OCI-LY3 (cell line): ENCODE results near the gene TRANK1.
A peak's percentile ranks its signal among the peaks of the same experiment; 100 is the strongest.
"Not testable (repeated sequence)": the region's sequence is repeated elsewhere in the genome, so short reads cannot be mapped to it uniquely, and the experiment has no call there.

Source experiments
- H2AFZ ChIP-seq: fragments of 200-600, 300-600 bp; shearing (Covaris generic); 2 replicates; pipeline ENCODE4 v1.6.0; 2014; ENCODE audit warnings: antibody characterized with exemption, low read depth, low read length
- H3K27ac ChIP-seq: fragments of 200-600, 300-600 bp; sonication (generic); 2 replicates; pipeline ENCODE4 v1.5.1; 2014; ENCODE audit warnings: mild to moderate bottlenecking, low read length, moderate library complexity, mixed read lengths
- H3K27me3 ChIP-seq: fragments of 200-600, 300-600 bp; sonication (generic); 2 replicates; pipeline ENCODE4 v1.6.1; 2014; ENCODE audit warnings: low read depth, low read length, mixed read lengths
- H3K36me3 ChIP-seq: fragments of 200-600, 300-600 bp; sonication (generic); replicated peaks from 2 replicates; pipeline ENCODE3; 2014; ENCODE audit warnings: low read depth, low read length, mixed read lengths
- H3K4me1 ChIP-seq: fragments of 300-600, 200-600 bp; sonication (generic); 2 replicates; pipeline ENCODE4 v1.6.1; 2014; ENCODE audit warnings: low read length, mixed read lengths
- H3K4me2 ChIP-seq: fragments of 200-600, 300-600 bp; sonication (generic); 2 replicates; pipeline ENCODE4 v1.6.1; 2014; ENCODE audit warnings: low read length, mixed read lengths
- H3K4me3 ChIP-seq: fragments of 300-600, 200-600 bp; sonication (generic); 2 replicates; pipeline ENCODE4 v1.5.1; 2014; ENCODE audit warnings: antibody characterized with exemption, mild to moderate bottlenecking, low read length, moderate library complexity
- H3K79me2 ChIP-seq: fragments of 300-600, 200-600 bp; shearing (Covaris generic); 2 replicates; pipeline ENCODE4 v1.6.1; 2014; ENCODE audit warnings: mild to moderate bottlenecking, low read length, mixed read lengths
- H3K9ac ChIP-seq: fragments of 300-600, 200-600 bp; shearing (Covaris generic); 2 replicates; pipeline ENCODE4 v1.6.0; 2014; ENCODE audit warnings: mild to moderate bottlenecking, low read length, moderate library complexity
- H3K9me3 ChIP-seq: fragments of 200-600, 300-600 bp; shearing (Covaris generic); 2 replicates; pipeline ENCODE4 v1.6.1; 2014; ENCODE audit warnings: low read length, mixed read lengths; ENCODE audit not compliant: insufficient read depth
- H4K20me1 ChIP-seq: fragments of 200-600, 300-600 bp; sonication (generic); 2 replicates; pipeline ENCODE4 v1.6.1; 2016; ENCODE audit warnings: low read length, mixed read lengths; ENCODE audit not compliant: insufficient read depth
- EZH2phosphoT487 ChIP-seq: fragments of 200-600 bp; shearing (Covaris generic); IDR thresholded peaks from 2 replicates; pipeline ENCODE4 v1.6.1; 2018; ENCODE audit warnings: antibody characterized with exemption, mixed run types, low read depth
- TF ChIP-seq, protein P1 (sequence below): fragments of 200-600, 300-600 bp; sonication (generic); IDR thresholded peaks from 2 replicates; pipeline ENCODE4 v1.5.1; 2014; ENCODE audit warnings: antibody characterized with exemption, low read length, low read depth

The TRANK1 gene

DNA sequence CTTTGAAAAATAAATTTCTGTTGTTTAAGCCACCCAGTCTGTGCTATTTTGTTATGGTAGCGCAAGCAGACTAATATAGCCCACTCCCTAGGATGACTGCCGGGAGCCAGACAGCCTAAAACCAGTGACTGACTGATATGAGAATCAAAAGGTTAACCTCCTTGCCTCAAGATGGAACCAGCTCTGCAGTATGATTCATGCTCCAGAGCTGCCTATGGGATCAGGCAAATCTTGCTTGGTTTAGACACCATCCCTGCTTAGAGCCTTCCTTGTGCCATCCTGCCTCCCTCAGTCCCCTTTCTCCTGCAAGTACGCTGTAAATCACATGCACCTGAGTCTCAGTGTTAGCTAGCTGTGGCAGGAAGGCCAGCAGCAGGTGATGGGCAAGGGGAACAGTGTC is 39.3 kb downstream of the TRANK1 start:
- H3K36me3 ChIP-seq = peaks cover 34% of the 10 kb centered on the region
- H2AFZ ChIP-seq = no peak overlapping the region
- peak overlapping the region; percentile 86 for H3K4me2 ChIP-seq
- H3K27ac ChIP-seq = peak overlapping the region; percentile 58
- H4K20me1 ChIP-seq = no peaks in the 10 kb centered on the region
- no peak for TF ChIP-seq EZH2phosphoT487
- TF ChIP-seq, protein P1, sequence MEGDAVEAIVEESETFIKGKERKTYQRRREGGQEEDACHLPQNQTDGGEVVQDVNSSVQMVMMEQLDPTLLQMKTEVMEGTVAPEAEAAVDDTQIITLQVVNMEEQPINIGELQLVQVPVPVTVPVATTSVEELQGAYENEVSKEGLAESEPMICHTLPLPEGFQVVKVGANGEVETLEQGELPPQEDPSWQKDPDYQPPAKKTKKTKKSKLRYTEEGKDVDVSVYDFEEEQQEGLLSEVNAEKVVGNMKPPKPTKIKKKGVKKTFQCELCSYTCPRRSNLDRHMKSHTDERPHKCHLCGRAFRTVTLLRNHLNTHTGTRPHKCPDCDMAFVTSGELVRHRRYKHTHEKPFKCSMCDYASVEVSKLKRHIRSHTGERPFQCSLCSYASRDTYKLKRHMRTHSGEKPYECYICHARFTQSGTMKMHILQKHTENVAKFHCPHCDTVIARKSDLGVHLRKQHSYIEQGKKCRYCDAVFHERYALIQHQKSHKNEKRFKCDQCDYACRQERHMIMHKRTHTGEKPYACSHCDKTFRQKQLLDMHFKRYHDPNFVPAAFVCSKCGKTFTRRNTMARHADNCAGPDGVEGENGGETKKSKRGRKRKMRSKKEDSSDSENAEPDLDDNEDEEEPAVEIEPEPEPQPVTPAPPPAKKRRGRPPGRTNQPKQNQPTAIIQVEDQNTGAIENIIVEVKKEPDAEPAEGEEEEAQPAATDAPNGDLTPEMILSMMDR = no peak
- H3K9ac ChIP-seq = peak overlapping the region; percentile 25; the same call in 1 of the 2 replicates
- peak overlapping the region; percentile 45 for H3K4me3 ChIP-seq
- H3K27me3 ChIP-seq = no peaks in the 10 kb centered on the region
- peaks cover 81% of the 10 kb centered on the region for H3K4me1 ChIP-seq
- no peaks in the 10 kb centered on the region for H3K9me3 ChIP-seq
- H3K79me2 ChIP-seq = peaks cover 33% of the 10 kb centered on the region

DNA sequence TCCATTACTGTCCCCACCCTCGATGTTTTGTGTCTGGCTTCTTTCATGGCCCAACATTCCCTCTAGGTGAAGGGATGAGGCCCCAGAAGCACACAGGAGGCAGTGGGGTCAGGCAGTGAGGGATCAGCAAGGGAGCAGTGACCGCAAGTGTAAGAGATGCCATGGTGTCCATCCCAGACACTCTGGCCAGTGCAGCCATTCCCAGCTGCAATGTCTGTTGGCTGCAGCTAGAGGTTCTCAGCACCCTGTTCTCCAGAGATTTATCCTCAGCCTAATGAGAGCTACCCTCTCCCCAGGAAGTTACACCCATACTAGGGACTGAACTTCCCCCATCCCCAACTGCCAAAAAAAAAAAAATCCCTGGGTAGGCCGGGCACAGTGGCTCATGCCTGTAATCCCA is 40.2 kb downstream of the TRANK1 start:
- Histone ChIP-seq H3K9me3 (no peaks in the 10 kb centered on the region), H3K4me3 (peak overlapping the region; percentile 45), H3K27me3 (no peaks in the 10 kb centered on the region), H3K27ac (peak overlapping the region; percentile 58; the same call in 1 of the 2 replicates), H2AFZ (no peak overlapping the region), H4K20me1 (no peaks in the 10 kb centered on the region), H3K4me2 (peak overlapping the region; percentile 86), H3K79me2 (peaks cover 29% of the 10 kb centered on the region), H3K9ac (no peak overlapping the region; the same call in 1 of the 2 replicates), H3K36me3 (peaks cover 43% of the 10 kb centered on the region), H3K4me1 (peaks cover 78% of the 10 kb centered on the region)
- TF ChIP-seq, protein P1 = peak; percentile 66
- TF ChIP-seq EZH2phosphoT487 = no peak

DNA sequence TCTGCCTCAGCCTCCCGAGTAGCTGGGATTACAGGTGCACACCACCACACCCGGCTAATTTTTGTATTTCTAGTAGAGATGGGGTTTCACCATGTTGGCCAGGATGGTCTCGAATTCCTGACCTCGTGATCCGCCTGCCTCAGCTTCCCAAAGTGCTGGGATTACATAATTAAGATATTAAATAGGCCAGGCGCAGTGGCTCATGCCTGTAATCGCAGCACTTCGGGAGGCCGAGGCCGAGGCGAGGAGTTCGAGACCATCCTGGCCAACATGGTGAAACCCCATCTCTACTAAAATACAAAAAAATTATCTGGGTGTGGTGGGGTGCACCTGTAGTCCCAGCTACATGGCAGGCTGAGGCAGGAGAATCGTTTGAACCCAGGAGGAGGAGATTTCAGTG is 40.8 kb downstream of the TRANK1 start:
- H3K27ac ChIP-seq = not testable (repeated sequence)
- Histone ChIP-seq H3K4me1 (peaks cover 72% of the 10 kb centered on the region), H3K36me3 (peaks cover 48% of the 10 kb centered on the region)

DNA sequence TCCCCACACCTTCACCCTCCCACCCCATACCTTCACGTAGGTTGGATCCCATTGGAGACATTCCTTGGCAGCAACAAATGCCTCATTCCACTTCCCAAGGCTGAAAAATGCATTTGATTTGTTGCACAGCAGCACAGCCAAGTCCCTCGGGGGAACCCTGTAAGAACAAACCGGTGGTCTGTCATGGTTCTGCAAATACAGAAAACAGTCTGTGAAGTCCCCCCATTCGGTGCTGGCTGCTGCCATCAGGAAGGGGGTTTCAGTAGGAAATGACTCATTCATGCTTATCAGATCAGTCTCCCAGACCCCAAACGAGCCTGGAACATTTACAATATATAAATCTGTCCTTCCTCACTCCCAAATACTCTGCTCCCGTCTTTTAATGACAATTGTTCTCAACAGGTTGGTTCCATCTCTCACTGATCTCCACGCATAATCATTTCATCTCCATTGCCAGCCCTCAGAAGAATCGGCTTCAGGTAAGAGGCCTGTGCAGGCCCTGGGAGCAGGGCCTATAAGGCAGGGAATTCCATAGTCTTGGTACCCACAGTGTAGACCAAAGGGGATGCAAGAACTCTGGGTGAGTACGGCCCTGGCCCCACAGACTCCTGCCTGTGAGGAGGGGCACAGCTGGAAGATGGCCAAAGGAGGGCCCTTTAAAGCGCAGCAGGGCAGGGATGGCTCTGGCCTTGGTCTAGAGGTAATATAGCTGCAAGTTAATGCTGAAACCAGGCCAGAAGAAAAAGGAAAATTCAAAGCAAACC is 41.6 kb downstream of the TRANK1 start:
- Histone ChIP-seq H4K20me1 (no peaks in the 10 kb centered on the region), H3K9me3 (no peaks in the 10 kb centered on the region), H3K4me2 (peak overlapping the region; percentile 25; the same call in 1 of the 2 replicates), H3K9ac (no peak overlapping the region), H2AFZ (no peak overlapping the region), H3K27ac (no peak overlapping the region), H3K4me1 (peaks cover 64% of the 10 kb centered on the region), H3K36me3 (peaks cover 52% of the 10 kb centered on the region), H3K27me3 (no peaks in the 10 kb centered on the region), H3K4me3 (no peak overlapping the region), H3K79me2 (peaks cover 26% of the 10 kb centered on the region)
- TF ChIP-seq, protein P1 = no peak
- no peak for TF ChIP-seq EZH2phosphoT487

More for the DNA sequence above, 40.8 kb downstream of the TRANK1 start:
- not testable (repeated sequence) for H4K20me1 ChIP-seq, H3K4me3 ChIP-seq, H3K27me3 ChIP-seq, H2AFZ ChIP-seq, H3K9me3 ChIP-seq, H3K4me2 ChIP-seq, H3K9ac ChIP-seq
- peaks cover 27% of the 10 kb centered on the region for H3K79me2 ChIP-seq
